ENCODE data around the gene EME1. TPM values are rescaled to one million over a fixed set of nuclear protein-coding genes. Genes with fewer than 3 reads are reported as not detected.

EME1 gene
- total and polyA plus RNA-seq, 2 of the 8 experiments (the other 6 are each of a cell fraction or from before 2014, with no cell fraction given) = 13.9 to 16.3 TPM

- 93% methylated on average over 13 of the region's 13 CpGs; no CpG with 5 or more reads in 1 of the 2 experiments for WGBS, 2 experiments (ENCODE audit: extremely low coverage in 1 of 2, insufficient coverage in 1 of 2, insufficient read length in 1 of 2, insufficient replicate concordance in 2 of 2, low coverage in 1 of 2, low lambda C conversion rate in 2 of 2, missing lambda C conversion rate in 1 of 2)
- H4K8ac ChIP-seq (ENCODE audit: extremely low read depth, insufficient read depth, low read length) = no peak overlapping the region
- no peak overlapping the region for H3K18ac ChIP-seq (ENCODE audit: extremely low read depth, low read length)
- no peak for FAIRE-seq
- H3K23ac ChIP-seq (ENCODE audit: insufficient read length) = no peak overlapping the region
- H2BK5ac ChIP-seq (ENCODE audit: low read depth, low read length) = no peak overlapping the region
- H3K79me1 ChIP-seq (ENCODE audit: low read depth, low read length) = peaks cover 5% of the 10 kb centered on the region; the same call in 1 of the 2 replicates
- CTCF ChIA-PET (ENCODE audit: partially characterized antibody) = interaction anchor here (0.9 to 2.2 kb wide), 7 partner anchors 8 to 185 kb away, joined by 3 to 7 read pairs (median 4); no protein-coding TSS in a partner anchor
- H3K4me2 ChIP-seq (ENCODE audit: insufficient read depth in 1 of 2, low read depth in 2 of 2, low read length in 2 of 2) = no peak overlapping the region
- no peak overlapping the region for H2BK15ac ChIP-seq (ENCODE audit: low read length)
- no peak overlapping the region for H3K14ac ChIP-seq (ENCODE audit: insufficient read length)
- peaks cover 2 to 17% of the 10 kb centered on the region in 2 experiments for H4K20me1 ChIP-seq (replicated peaks in 1 of 2; ENCODE audit: control insufficient read depth in 1 of 2, insufficient read depth in 2 of 2, low read length in 2 of 2)
- no peak overlapping the region for H2BK20ac ChIP-seq (ENCODE audit: low read length)
- H3K36me3 ChIP-seq (ENCODE audit: control insufficient read depth in 2 of 4, insufficient read depth in 4 of 4, low read length in 3 of 4) = peaks cover 14 to 50% (median 33%) of the 10 kb centered on the region in 4 experiments
- H3K79me2 ChIP-seq (ENCODE audit: control insufficient read depth in 1 of 2, insufficient read depth in 2 of 2, low read length in 2 of 2) = no peaks in the 10 kb centered on the region
- no peak overlapping the region for H3K56ac ChIP-seq (replicated peaks; ENCODE audit: insufficient read length, low read depth, low read length)
- no peaks in the 10 kb centered on the region for H3K4me1 ChIP-seq (replicated peaks in 1 of 4; ENCODE audit: control insufficient read depth in 3 of 4, insufficient read depth in 4 of 4, low read length in 3 of 4)
- H2AFZ ChIP-seq (ENCODE audit: low read length) = no peak overlapping the region
- H4K5ac ChIP-seq (ENCODE audit: insufficient read length, low read depth, low read length) = no peak overlapping the region
- H3K9me3 ChIP-seq (ENCODE audit: insufficient read depth in 2 of 2, low read depth in 1 of 2, low read length in 1 of 2) = no peaks in the 10 kb centered on the region
- H2BK12ac ChIP-seq (ENCODE audit: low read depth, low read length) = no peak overlapping the region
- H3K4me3 ChIP-seq (ENCODE audit: extremely low read depth in 1 of 4, insufficient read depth in 2 of 4, low read depth in 3 of 4, low read length in 4 of 4) = no peak overlapping the region
- POLR2A ChIA-PET (ENCODE audit: partially characterized antibody) = interaction anchor here (1.7 to 12.4 kb wide), 2 partner anchors 8 to 9 kb away, joined by 5 to 135 read pairs; partner anchors contain the start of gene XYLT2
- H3K27ac ChIP-seq (ENCODE audit: low read depth, low read length) = no peak overlapping the region
- no peak overlapping the region for H2BK120ac ChIP-seq (replicated peaks; ENCODE audit: low read depth, low read length)
- H3K23me2 ChIP-seq (ENCODE audit: low read depth, low read length) = no peaks in the 10 kb centered on the region
- H4K91ac ChIP-seq (replicated peaks; ENCODE audit: insufficient read length, low read length) = no peak overlapping the region
- H3K27me3 ChIP-seq (replicated peaks in 1 of 4; ENCODE audit: control insufficient read depth in 3 of 4, extremely low read depth in 1 of 4, insufficient read depth in 3 of 4, low read length in 3 of 4) = no peaks in the 10 kb centered on the region
- no peak for DNase-seq (ENCODE audit: low read depth in 1 of 2, low spot score in 2 of 2)
- TF ChIP-seq KDM5A (IDR thresholded peaks at IDR 0.05; ENCODE audit: low read length) (no peak), SP4 (IDR thresholded peaks at IDR 0.05; ENCODE audit: low read length) (no peak), JUN (IDR thresholded peaks at IDR 0.05; ENCODE audit: low read depth, low read length) (no peak), TAF1 (IDR thresholded peaks at IDR 0.05; ENCODE audit: low read depth, low read length) (no peak), CHD1 (IDR thresholded peaks at IDR 0.05; ENCODE audit: low read depth, low read length) (no peak)
- H2AK5ac ChIP-seq (ENCODE audit: low read depth, low read length) = no peak overlapping the region
- no peak overlapping the region for H3K9ac ChIP-seq (replicated peaks in 1 of 4; ENCODE audit: extremely low read depth in 1 of 4, low read depth in 3 of 4, low read length in 3 of 4)
- H3K4ac ChIP-seq (replicated peaks; ENCODE audit: insufficient read length, low read depth, low read length) = no peak overlapping the region
Observed at GRCh38 chr17:50354776-50355175, 18.3 kb upstream of the EME1 start.

Data from H1 (cell line).